Stimulated activated CD4-positive, alpha-beta T cell treated with anti-CD3 and anti-CD28 coated beads, Interleukin-12 subunit alpha, Interleukin-12 subunit beta, amount 100 ng/mL, for 48 hours (primary cell): Measurements from ENCODE around the gene TREX2.

Experiments used
- DNase-seq, 3 donors: peaks; one replicate each; pipeline ENCODE4 v3.0.0-alpha.2; 2020; ENCODE audit warnings: low read depth in 2 of 3, low spot score in 1 of 3

Gene TREX2

GRCh38 chrX:153435845-153436244 lies 10.0 kb downstream of the TREX2 start:
- DNase-seq: no peak

GRCh38 chrX:153434801-153435200 lies 11.1 kb downstream of the TREX2 start:
- no peak for DNase-seq

GRCh38 chrX:153433781-153434285 lies 12.0 kb downstream of the TREX2 start:
- no peak for DNase-seq

- no peak for DNase-seq
These were observed 12.6 kb downstream of the TREX2 start for GRCh38 chrX:153433161-153433680.

- no peak for DNase-seq
These were observed 15.1 kb downstream of the TREX2 start for GRCh38 chrX:153430796-153431195.

GRCh38 chrX:153426204-153426603 lies 19.7 kb downstream of the TREX2 start:
- no peak for DNase-seq

GRCh38 chrX:153423652-153424051 lies 22.2 kb downstream of the TREX2 start:
- DNase-seq: no peak

GRCh38 chrX:153421856-153422255 lies 24.0 kb downstream of the TREX2 start:
- DNase-seq: no peak

- DNase-seq: no peak
These were observed 24.8 kb downstream of the TREX2 start for GRCh38 chrX:153420851-153421599.

- DNase-seq: no peak
These were observed 28.2 kb downstream of the TREX2 start for GRCh38 chrX:153417637-153418036.

GRCh38 chrX:153416781-153417450 lies 28.9 kb downstream of the TREX2 start:
- no peak for DNase-seq

- DNase-seq: no peak
These were observed 30.9 kb downstream of the TREX2 start for GRCh38 chrX:153414856-153415510.

- DNase-seq: no peak
These were observed 32.1 kb downstream of the TREX2 start for GRCh38 chrX:153413731-153414130.

GRCh38 chrX:153412746-153413720 lies 32.8 kb downstream of the TREX2 start:
- no peak for DNase-seq

- no peak for DNase-seq
These were observed 33.8 kb downstream of the TREX2 start for GRCh38 chrX:153411988-153412574.

- peak in 2 of 3 donors; percentile 17 to 21 for DNase-seq
These were observed 34.4 kb downstream of the TREX2 start, which contains the start of gene ZFP92 for GRCh38 chrX:153411255-153411987. Gene ZFP92 (plus strand): TSS chrX:153411472. CDS start chrX:153418323, 6,851 bp downstream.

GRCh38 chrX:153410888-153411254 lies 35.0 kb downstream of the TREX2 start:
- DNase-seq: no peak

- no peak for DNase-seq
These were observed 35.5 kb downstream of the TREX2 start for GRCh38 chrX:153410373-153410772.

- DNase-seq: no peak
These were observed 36.3 kb downstream of the TREX2 start for GRCh38 chrX:153409414-153410101.
